GM19025 (cell line): Measurements from ENCODE around the gene MDGA2.
"Not testable (repeated sequence)": the region's sequence is repeated elsewhere in the genome, so short reads cannot be mapped to it uniquely, and the experiment has no call there.

ENCODE experiments used
- ATAC-seq: cut with Tn5 transposase; IDR thresholded peaks from one replicate; pipeline ENCODE4 v1.9.1; 2021; ENCODE audit warnings: mild to moderate bottlenecking, low read depth, moderate library complexity; ENCODE audit not compliant: unreplicated experiment

Gene MDGA2

DNA sequence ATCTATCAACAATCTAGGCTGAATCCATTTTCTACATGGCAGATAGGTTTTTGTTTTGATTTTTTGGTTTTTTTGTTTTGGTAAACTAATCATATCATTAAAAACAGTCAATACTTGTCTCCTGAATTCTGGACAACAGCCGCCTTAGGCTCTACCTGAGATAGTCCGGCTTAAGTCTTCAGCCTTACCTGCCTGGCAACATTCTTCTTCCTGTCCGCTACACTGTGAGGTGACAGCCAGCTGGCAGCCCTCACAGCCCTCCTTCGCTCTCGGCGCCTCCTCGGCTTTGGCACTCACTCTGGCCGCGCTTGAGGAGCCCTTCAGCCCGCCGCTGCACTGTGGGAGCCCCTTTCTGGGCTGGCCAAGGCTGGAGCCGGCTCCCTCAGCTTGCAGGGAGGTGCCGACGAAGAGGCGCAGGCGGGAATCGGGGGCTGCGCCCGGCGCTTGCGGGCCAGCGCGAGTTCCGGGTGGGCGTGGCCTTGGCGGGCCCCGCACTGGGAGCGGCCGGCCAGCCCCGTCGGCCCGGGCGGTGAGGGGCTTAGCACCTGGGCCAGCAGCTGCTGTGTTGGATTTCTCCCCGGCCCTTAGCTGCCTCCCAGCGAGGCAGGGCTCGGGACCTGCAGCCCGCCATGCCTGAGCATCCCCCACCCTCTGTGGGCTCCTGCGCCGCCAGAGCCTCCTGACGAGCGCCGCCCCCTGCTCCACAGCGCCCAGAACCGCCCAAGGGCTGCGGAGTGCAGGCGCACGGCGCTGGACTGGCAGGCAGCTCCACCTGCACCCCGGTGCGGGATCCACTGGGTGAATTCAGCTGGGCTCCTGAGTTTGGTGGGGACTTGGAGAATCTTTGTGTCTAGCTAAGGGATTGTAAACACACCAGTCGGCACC, 49.0 kb downstream of the MDGA2 start:
- ATAC-seq: no peak

DNA sequence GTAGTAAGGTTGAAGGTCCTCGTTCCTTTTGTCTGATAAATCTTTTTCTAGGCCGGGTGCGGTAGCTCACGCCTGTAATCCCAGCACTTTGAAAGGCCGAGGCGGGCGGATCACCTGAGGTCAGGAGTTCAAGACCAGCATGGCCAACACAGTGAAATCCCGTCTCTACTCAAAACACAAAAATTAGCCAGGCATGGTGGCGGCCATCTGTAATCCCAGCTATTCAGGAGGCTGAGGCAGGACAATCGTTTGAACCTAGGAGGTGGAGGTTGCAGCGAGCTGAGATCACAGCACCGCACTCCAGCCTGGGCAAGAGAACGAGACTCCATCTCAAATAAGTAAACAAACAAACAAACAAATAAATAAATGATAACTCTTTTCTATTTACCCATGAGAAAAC, 51.3 kb downstream of the MDGA2 start:
- not testable (repeated sequence) for ATAC-seq

DNA sequence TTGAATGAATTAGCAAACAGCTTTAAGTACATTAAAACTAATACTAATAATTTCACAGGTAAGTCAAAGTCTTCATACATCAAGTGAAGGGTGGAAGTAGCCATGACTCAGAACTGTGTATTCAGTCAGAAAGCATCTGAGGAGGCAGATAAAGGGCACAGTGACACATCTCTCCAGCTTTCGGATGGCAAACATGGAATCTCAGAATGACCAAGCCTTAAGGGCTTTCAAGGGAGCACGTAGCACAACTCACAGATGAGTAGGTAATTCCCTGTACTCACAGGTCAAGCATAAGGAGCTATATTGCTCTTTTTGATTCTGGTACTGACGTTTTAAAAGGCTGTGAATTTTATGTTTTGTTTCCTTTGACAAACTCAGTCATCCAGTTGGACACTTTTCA, 56.0 kb downstream of the MDGA2 start:
- ATAC-seq: no peak

DNA sequence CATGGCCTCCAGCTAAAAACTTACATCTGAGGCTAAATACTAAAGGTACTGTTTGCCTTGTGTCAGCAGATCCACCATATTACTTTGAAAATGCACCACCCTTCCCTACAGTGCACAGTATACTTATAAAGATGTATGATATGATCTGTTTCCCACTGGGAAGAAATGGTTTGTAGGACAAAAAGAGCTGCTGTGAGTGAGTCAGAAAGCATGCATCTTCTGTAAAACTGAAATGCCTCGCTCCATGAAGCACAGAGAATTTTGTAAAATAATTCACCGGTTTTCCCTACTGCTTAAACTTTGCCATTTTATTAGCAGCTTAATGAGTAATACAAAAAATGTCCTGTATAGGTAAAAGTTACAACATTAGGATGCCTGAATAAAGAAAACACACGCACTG, 68.8 kb downstream of the MDGA2 start:
- no peak for ATAC-seq

DNA sequence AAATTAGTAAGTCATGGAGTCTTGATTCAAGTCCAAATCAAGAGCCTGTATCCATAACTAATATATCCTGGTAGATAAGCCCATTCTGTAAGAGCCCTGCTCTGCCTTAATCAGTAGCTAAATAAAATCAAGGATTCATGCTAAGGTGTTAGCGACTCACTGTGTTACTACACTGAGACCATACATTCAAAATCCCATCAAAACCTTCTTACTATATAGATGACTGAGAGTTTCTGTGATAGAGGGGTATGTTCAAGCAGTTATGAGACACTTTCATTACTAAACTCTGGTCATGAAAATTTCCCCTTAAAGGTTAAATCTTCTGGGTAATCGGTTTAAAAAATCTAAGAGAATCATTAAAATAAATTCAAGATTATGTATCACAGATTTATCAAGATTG, 78.5 kb downstream of the MDGA2 start:
- ATAC-seq: no peak

DNA sequence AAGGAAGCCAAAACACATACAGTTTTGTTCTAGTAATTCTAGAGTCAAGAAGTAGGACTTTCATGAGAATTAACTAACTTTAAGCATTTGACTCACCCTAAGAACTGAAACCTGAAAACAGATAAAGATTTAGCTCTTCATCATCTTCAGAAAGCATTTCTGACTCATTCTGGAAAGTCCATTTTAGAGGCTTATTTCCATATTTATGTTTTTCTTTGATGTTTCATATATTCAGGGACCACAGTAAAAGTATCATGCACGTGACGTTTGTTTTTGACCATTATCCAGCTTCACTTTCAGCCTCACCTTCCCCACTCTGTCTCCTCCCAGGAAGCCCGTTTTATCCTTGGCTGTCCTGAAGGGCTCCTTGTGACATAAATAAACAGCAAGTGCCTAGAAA, 79.2 kb downstream of the MDGA2 start:
- peak; percentile 71 for ATAC-seq

DNA sequence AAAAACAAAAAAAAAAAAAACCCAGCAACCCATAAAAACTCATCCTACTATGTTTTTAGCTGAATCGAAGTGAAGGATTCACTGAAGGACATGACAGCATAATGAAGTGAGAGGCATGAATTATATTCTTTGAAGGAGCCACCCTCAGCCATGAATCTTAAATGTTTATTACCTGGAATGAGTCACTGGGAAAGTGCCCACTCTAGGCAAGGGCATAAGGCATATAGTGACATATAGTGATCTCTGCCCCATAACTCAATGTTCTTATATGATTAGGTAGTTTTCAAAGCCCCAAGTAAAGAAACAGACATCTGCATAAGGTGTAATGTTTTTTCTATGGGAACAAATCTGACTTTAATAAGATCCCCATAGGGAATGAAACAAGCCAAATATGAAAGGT, 79.9 kb downstream of the MDGA2 start:
- no peak for ATAC-seq

DNA sequence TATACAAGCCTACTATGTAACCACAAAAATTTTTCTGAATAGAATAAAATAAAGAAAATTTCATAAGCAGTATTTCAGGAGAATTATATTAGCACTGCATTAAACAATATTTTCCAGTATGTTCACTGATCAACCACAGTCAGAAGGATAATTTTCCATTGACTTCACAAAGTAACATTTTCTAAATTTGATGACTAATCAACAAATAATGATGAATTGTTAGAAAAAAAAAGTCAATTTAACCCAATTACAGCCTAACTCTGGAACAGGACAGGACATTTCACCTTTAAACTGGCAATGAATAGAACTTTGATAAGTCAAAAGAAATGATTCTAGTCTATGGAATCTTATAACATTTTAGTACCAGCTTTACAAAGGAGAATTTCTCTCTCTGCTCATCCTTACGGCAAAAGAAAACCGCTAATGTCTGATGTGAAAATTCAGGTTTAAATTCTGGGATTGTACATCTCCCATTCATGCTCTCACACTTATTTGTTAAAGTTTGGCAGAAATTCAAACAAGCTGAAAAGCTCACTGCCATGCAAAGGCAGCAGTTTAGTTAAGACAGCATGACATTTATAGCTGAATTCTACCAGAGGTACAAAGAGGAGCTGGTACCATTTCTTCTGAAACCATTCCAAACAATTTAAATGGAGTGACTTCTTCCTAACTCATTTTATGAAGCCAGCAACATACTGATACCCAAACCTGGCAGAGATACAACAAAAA, 84.5 kb downstream of the MDGA2 start:
- no peak for ATAC-seq

DNA sequence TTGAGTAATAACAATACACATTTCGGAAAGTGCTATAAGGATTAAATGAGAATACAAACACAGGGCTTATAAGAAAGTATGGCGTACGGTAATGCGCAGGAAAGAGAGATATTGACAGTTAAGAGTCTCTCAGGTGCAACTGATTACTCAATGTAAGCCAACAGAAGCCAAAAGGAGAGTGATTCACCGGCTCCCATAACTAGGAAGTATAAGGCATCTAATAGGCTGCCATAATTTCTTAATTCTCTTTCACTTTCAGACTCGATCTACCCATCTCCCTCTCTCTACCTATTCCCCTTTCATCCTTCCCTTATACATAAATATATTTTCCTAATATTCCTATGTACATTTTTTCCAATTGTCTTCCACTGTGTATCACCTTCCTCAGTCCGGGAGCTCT, 90.0 kb downstream of the MDGA2 start:
- ATAC-seq: no peak

DNA sequence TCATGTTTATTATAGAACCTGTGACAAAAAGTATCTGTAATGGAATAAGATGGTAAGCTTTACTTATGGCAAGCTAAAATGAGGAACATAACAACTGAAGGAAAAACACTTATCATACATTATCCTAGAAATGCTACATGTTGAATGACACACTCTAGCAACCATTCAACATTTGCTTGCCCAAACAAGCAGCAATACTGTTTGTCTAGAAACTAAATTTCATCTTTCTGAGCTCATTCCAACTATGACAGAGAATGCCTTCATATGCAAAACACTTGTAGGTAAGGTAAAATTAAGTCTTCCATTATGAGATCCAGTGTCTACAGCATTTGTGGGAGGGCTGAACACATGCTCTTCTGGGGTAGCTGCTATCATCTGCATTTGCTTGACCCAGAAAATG, 108.1 kb downstream of the MDGA2 start:
- ATAC-seq: no peak

DNA sequence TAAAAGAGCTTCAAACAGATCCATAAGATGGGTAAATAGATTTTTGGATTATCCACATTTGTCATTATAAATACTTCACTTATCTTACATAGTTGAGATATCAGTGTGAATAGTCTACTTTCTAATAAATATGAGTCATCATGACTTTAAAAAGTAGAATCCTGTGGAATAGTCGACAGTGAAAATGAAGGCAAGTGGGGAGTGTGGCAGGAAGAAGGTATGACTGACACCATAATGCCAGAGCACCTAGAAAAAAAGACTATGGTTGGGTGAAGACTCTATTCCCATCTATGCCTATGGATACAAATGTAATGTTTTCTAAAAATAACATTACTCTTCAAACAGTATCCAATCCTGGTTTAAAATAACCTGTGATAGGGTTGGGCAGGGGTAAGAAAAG, 117.5 kb downstream of the MDGA2 start:
- no peak for ATAC-seq

DNA sequence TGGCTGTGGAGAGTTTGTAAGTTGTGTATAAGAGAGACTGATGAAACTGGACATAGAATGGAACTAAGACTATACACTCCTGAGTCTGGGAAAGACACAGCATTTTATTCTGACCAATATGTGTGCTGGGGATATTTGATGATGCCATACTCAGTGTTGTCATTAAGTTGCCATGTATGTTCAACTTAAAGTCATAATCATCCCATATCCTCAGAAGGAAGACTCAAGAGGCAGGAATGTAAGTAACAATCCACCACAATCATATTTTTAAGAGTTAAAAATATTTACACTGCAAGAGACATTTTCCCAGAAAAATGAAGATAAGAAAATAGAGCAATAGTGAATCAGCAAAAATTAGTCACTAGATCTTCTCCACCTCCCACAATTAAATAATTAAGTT, 120.1 kb downstream of the MDGA2 start:
- no peak for ATAC-seq

DNA sequence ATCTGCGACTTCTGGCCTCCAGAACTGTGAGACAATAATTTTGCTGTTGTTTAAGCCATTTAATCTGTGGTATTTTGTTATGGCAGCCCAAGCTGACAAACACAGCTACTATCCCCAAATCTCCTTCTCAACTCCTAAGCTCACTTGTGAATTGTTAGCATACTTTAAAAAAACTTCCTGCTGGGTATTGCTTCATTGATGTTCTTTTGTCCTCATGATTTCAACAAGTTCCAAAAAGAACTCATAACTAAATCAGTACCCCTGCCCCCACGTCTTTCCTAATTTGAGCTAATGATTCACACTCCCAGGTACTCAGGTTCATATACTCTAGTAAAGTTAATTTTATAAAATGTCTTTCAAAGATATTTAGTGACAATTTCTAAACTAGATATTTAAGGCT, 125.5 kb downstream of the MDGA2 start:
- ATAC-seq: no peak

DNA sequence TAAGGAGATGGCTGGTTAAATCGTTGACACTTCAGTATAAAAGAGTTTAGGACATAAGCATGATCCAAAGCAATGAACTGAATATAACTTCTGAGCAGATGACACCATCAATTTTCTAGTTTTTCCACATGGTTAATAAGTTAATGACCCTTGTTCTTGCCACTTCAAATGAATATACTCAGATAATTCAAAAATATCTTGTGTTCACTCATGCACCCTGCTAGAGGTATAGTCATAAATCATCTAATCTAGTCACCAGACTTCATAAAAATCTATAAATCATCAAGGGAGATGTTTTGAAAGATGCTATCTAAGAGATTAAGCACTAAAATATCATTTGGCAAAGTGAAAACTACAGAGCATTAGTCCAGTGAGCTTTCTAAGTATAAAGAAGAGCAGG, 131.9 kb downstream of the MDGA2 start:
- ATAC-seq: no peak

DNA sequence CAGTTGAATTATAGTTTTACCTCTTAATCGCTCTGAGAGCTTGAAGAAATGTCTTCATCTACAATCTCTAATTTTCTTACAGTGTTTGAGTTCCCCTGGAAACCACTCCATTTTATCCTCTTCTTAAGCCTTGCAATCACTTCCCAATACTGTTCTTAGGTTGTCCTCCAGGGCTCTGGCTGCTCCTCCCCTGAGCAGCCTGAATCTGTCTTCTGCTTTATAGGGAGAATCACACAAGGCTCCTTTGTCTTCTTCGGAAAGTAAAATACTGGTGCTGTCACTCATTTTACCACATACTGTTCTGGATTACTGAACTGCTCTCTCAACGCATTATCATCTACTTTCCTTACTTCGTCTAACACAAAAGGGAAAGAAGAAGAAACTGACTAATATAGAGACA, 133.7 kb downstream of the MDGA2 start:
- ATAC-seq: no peak

DNA sequence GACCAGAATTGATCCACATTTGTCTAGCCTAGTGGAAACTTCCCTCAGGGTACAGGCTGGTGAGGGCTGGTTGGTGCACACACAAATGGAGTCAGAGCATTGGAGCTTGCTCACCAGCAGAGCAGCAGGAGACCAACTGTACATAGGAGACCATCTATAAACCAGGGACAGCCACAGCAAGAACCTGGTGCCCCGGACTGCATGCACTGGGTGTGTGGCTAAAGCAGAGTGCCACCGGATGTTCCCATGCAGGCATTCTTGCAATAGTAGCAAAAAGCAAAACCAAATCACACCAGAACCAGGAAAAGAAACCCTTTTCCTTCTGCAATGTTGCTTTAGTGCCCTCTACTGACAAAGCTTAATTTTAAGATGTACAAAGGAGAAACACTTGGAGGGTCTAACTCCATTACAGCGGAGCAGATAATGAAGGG, 136.4 kb downstream of the MDGA2 start:
- ATAC-seq: no peak

DNA sequence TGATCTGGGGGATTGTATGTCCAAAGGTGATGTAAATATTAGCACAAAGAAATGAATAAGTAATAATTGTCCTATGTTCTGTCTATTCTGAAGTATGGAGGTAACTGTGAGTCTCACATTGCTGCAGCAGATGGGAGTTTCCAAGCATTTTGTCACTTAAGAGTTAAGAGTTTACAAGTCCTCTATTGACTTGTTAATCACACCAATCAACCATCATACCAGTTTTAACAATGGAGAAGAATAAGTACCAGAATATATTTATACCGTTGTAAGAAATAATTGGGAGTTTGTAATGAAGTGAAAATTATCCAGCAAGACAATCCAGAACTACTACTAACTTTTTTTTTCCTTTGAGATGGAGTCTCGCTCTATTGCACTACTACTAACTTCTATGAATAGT, 139.1 kb downstream of the MDGA2 start:
- ATAC-seq: no peak

DNA sequence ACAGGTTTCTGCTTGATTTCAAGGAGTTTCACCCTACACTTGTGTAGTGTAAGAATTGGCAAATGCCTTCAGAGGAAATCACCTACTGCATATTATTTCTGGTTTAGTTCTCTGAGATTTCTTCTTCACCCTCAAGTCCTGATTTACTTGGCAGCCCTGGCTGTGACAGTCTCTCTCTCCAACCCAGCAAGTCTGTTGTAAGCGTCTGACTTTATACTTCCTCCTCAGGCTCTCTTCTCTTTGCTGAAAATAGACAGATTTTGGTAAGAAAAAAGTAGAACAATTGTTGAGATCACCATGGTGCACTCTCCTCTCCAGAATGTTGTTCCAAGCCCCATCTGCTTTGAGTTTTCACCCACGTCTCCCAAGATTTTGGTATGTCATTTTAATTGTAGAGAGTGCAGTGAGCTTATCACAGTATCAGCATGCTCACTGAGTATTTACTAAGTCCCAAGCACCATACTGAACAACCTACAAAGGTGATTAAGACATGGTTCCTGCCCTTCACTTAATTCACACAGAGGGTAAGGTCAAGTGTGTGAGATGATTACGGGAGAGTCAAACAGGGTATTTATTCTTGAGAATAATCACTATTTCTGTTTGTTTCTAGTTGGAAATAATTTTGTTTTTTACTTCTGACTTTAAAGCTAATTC, 148.7 kb downstream of the MDGA2 start:
- ATAC-seq: no peak

DNA sequence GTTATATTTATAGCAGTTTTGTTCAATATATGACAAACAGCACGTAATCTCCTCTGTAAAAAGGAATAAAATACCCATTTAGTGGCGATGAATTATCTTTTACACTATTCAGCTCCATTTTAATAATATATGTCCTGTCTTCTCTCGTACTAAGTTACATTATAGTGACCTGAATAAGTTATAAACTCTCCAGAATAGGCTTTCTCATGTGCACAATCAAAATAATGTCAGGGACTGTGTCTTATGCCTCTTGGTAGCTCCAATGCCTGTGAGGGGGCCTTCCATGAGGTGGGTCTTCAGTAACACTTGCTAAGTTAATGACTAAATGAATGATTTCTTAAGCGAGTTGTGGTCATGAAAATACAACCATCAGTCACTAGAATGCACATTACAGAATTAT, 150.9 kb downstream of the MDGA2 start:
- no peak for ATAC-seq

DNA sequence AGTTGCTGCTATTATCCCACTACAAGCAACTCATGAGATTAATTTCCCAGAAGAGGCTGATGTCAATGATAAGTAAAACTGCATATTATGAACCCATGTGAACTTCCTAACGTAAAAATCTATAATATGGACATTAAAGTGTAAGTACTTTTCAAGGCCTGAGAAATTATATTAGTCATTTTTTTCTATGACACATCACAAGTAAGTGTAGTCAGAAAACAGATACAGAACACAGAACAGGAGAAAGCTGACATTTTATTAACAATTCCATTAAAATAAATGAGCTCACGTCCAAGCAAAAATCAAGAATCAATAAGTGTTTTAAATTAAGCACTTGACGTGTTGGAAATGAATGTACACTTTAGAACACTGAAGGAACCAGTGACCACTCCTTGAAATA, 155.0 kb downstream of the MDGA2 start:
- no peak for ATAC-seq

DNA sequence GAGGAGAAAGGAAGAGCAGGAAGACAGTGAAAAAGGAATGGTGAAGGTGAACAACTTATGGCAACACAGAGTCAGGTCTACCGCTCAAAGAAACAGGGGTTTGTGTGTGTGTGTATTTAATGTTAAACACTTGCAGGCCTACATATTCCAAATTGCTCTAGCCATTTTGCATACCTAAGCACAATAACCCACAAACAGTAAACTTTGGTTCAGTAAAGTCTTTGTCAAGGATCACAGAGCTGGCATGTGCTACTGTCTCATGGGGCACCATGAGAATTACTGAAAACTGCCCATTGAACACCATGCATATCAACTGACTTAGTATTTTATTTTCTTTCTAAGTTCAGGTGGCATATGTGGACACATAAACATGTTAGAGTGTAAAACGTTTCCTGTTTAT, 163.6 kb downstream of the MDGA2 start:
- ATAC-seq: no peak
